Measurements from ENCODE around the gene ARID5A.

The ARID5A gene

DNA sequence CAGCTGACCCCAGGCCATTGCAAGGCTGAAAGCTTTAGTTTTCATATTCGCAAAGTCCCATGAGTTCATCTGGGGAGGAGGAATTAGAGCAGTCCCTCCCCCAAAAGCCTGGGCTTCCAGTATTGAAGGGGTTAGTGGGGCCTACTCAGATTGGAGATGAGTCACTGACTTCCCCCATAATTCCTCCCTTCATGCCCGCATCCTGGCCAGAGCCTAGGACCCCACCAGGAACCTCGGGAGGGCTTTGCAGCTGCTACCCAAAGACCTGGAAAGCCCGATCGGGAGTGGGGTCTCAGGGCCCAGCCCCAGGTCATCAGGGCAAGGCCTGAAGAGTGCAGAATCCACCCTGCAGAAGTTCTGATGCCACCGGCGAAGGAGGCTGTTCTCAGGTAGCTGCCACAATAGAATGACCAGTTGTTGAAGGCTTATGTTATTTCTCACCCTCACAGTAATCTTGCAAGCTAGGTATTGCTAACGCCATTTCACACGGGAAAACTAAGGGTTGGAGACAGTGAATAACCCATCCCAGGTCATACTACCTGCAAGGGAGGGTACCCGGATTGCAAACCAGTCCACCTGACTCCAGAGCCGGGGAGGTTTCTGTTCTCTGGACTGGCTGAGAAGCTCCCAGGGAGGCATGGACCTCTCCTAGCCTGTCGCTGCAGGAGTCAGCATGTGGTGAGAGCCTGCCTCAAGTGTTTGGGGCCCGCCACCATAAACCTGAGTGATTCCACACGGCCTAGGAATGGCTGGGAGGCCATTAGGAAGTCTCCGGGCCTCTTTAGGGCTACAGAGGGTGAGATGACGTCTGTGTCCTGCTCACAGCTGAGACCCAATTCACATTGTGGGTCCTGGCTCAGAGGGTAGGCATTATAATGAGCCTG lies 5.8 kb upstream of the ARID5A start:
- TF ChIP-seq, protein P1, sequence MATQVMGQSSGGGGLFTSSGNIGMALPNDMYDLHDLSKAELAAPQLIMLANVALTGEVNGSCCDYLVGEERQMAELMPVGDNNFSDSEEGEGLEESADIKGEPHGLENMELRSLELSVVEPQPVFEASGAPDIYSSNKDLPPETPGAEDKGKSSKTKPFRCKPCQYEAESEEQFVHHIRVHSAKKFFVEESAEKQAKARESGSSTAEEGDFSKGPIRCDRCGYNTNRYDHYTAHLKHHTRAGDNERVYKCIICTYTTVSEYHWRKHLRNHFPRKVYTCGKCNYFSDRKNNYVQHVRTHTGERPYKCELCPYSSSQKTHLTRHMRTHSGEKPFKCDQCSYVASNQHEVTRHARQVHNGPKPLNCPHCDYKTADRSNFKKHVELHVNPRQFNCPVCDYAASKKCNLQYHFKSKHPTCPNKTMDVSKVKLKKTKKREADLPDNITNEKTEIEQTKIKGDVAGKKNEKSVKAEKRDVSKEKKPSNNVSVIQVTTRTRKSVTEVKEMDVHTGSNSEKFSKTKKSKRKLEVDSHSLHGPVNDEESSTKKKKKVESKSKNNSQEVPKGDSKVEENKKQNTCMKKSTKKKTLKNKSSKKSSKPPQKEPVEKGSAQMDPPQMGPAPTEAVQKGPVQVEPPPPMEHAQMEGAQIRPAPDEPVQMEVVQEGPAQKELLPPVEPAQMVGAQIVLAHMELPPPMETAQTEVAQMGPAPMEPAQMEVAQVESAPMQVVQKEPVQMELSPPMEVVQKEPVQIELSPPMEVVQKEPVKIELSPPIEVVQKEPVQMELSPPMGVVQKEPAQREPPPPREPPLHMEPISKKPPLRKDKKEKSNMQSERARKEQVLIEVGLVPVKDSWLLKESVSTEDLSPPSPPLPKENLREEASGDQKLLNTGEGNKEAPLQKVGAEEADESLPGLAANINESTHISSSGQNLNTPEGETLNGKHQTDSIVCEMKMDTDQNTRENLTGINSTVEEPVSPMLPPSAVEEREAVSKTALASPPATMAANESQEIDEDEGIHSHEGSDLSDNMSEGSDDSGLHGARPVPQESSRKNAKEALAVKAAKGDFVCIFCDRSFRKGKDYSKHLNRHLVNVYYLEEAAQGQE (IDR thresholded peaks at IDR 0.05; ENCODE audit: insufficient replicate concordance, low read depth) = no peak
- TF ChIP-seq SPI1 (IDR thresholded peaks at IDR 0.05; ENCODE audit: borderline replicate concordance, low read depth) (no peak), POLR2AphosphoS5 (IDR thresholded peaks at IDR 0.05; ENCODE audit: low read depth) (no peak), GABPA (IDR thresholded peaks at IDR 0.05; ENCODE audit: low read depth) (no peak)
- TF ChIP-seq, protein P2, sequence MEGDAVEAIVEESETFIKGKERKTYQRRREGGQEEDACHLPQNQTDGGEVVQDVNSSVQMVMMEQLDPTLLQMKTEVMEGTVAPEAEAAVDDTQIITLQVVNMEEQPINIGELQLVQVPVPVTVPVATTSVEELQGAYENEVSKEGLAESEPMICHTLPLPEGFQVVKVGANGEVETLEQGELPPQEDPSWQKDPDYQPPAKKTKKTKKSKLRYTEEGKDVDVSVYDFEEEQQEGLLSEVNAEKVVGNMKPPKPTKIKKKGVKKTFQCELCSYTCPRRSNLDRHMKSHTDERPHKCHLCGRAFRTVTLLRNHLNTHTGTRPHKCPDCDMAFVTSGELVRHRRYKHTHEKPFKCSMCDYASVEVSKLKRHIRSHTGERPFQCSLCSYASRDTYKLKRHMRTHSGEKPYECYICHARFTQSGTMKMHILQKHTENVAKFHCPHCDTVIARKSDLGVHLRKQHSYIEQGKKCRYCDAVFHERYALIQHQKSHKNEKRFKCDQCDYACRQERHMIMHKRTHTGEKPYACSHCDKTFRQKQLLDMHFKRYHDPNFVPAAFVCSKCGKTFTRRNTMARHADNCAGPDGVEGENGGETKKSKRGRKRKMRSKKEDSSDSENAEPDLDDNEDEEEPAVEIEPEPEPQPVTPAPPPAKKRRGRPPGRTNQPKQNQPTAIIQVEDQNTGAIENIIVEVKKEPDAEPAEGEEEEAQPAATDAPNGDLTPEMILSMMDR (IDR thresholded peaks at IDR 0.05; ENCODE audit: insufficient read depth, low read length) = no peak
- no peaks in the 10 kb centered on the region for H3K27me3 ChIP-seq (ENCODE audit: insufficient read depth, poor library complexity, severe bottlenecking)
- no peak for DNase-seq (ENCODE audit: low read depth in 1 of 2, low spot score in 1 of 2)
- no peak overlapping the region for H3K27ac ChIP-seq (replicated peaks)
- no peak overlapping the region for H3K4me3 ChIP-seq (replicated peaks; ENCODE audit: insufficient read depth, low read length)

DNA sequence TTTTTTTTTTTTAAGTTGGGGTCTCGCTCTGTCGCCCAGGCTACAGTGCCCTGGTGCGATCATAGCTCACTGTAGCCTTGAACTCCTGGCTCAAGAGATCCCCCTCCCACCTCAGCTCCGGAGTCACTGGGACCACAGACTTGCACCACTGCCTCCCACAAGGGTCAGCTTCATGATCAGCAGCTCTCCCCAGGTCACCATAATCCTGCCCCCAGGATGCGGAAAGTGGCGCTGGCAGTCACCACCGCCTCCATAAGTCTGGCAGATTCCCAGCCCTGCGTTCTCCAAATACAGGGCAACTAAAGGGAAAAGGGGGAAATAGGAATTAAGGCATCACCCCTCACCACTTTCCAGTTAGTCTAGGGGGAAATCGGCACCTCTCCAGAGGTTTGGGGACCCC lies 5.2 kb upstream of the ARID5A start:
- H3K4me3 ChIP-seq (replicated peaks; ENCODE audit: insufficient read depth, low read length) = no peak overlapping the region
- no peak for DNase-seq (ENCODE audit: low read depth in 1 of 2, low spot score in 1 of 2)

DNA sequence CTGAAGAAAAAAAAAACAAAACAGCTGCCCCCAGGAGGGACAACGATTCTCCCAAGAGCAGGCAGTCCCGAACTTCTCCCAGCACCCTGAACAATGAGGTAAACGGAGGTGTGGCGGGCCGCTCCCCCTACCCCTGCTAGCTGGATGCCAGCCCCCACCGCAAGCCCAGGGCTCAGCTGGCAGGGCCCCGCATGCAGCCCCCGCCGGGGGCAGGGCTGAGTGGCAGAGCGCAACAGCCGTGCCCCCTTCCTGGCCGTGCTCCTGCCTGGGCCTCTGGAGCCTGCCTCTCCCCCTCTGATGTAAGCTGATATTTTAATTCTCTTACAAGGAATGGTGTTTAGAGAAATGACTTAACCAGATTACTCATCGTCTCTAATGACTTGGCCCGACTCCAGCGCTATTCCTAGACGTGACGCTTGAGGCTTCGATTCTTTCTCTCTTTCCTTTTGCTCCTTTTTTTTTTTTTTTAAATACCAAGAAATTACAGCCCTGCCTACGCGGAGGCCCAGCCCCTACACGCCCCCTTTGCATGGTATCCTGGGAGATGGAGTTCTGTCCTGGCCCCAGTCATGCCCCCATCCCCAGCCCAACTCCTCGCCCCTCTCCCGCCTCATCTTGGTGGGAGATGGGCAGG lies 4.6 kb upstream of the ARID5A start:
- H3K4me3 ChIP-seq (replicated peaks; ENCODE audit: insufficient read depth, low read length) = no peak overlapping the region
- TF ChIP-seq, protein P1 (IDR thresholded peaks at IDR 0.05; ENCODE audit: insufficient replicate concordance, low read depth) = no peak
- TF ChIP-seq, protein P2 (IDR thresholded peaks at IDR 0.05; ENCODE audit: insufficient read depth, low read length) = no peak
- TF ChIP-seq SPI1 (IDR thresholded peaks at IDR 0.05; ENCODE audit: borderline replicate concordance, low read depth) (no peak), POLR2AphosphoS5 (IDR thresholded peaks at IDR 0.05; ENCODE audit: low read depth) (no peak), GABPA (IDR thresholded peaks at IDR 0.05; ENCODE audit: low read depth) (no peak)
- H3K27ac ChIP-seq (replicated peaks) = no peak overlapping the region
- DNase-seq (ENCODE audit: low read depth in 1 of 2, low spot score in 1 of 2) = peak; percentile 33 to 84
- no peaks in the 10 kb centered on the region for H3K27me3 ChIP-seq (ENCODE audit: insufficient read depth, poor library complexity, severe bottlenecking)

More for the DNA sequence above, 5.2 kb upstream of the ARID5A start:
- no peak overlapping the region for H3K27ac ChIP-seq (replicated peaks)
- no peak for TF ChIP-seq SPI1 (IDR thresholded peaks at IDR 0.05; ENCODE audit: borderline replicate concordance, low read depth)
- TF ChIP-seq POLR2AphosphoS5 (IDR thresholded peaks at IDR 0.05; ENCODE audit: low read depth) = no peak
- TF ChIP-seq, protein P2 (IDR thresholded peaks at IDR 0.05; ENCODE audit: insufficient read depth, low read length) = no peak
- TF ChIP-seq GABPA (IDR thresholded peaks at IDR 0.05; ENCODE audit: low read depth) = no peak
- TF ChIP-seq, protein P1 (IDR thresholded peaks at IDR 0.05; ENCODE audit: insufficient replicate concordance, low read depth) = no peak
- H3K27me3 ChIP-seq (ENCODE audit: insufficient read depth, poor library complexity, severe bottlenecking) = no peaks in the 10 kb centered on the region

All from HL-60 (cell line).